GM13977 (cell line): Measurements from ENCODE around the gene KCNN1.

Experiments
- DNase-seq: peaks from one replicate; pipeline ENCODE4 v3.0.0; 2012; ENCODE audit warnings: low spot score
- in situ Hi-C: fragments of 300-500 bp; cut with MboI; formaldehyde crosslinking; loops from one replicate; pipeline ENCODE4 v1.12.0; 2022; ENCODE audit warnings: low sequenced_read_pairs, low pct_unique_long_range_greater_than_20kb, mixed read lengths, inconsistent platforms; ENCODE audit not compliant: unreplicated experiment
- TF ChIP-seq, protein P1 (sequence below): IDR thresholded peaks from 2 replicates; pipeline ENCODE4 v1.5.1; 2012; ENCODE audit warnings: mild to moderate bottlenecking, control low read depth; ENCODE audit not compliant: insufficient read depth; ENCODE audit errors: extremely low read depth, missing control alignments

The KCNN1 gene

GRCh38 chr19:17950310-17951156 lies 16.4 kb upstream of the KCNN1 start:
- peak; percentile 65 for DNase-seq
- in situ Hi-C loops = no loop called here
- TF ChIP-seq, protein P1, sequence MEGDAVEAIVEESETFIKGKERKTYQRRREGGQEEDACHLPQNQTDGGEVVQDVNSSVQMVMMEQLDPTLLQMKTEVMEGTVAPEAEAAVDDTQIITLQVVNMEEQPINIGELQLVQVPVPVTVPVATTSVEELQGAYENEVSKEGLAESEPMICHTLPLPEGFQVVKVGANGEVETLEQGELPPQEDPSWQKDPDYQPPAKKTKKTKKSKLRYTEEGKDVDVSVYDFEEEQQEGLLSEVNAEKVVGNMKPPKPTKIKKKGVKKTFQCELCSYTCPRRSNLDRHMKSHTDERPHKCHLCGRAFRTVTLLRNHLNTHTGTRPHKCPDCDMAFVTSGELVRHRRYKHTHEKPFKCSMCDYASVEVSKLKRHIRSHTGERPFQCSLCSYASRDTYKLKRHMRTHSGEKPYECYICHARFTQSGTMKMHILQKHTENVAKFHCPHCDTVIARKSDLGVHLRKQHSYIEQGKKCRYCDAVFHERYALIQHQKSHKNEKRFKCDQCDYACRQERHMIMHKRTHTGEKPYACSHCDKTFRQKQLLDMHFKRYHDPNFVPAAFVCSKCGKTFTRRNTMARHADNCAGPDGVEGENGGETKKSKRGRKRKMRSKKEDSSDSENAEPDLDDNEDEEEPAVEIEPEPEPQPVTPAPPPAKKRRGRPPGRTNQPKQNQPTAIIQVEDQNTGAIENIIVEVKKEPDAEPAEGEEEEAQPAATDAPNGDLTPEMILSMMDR = no peak

DNA sequence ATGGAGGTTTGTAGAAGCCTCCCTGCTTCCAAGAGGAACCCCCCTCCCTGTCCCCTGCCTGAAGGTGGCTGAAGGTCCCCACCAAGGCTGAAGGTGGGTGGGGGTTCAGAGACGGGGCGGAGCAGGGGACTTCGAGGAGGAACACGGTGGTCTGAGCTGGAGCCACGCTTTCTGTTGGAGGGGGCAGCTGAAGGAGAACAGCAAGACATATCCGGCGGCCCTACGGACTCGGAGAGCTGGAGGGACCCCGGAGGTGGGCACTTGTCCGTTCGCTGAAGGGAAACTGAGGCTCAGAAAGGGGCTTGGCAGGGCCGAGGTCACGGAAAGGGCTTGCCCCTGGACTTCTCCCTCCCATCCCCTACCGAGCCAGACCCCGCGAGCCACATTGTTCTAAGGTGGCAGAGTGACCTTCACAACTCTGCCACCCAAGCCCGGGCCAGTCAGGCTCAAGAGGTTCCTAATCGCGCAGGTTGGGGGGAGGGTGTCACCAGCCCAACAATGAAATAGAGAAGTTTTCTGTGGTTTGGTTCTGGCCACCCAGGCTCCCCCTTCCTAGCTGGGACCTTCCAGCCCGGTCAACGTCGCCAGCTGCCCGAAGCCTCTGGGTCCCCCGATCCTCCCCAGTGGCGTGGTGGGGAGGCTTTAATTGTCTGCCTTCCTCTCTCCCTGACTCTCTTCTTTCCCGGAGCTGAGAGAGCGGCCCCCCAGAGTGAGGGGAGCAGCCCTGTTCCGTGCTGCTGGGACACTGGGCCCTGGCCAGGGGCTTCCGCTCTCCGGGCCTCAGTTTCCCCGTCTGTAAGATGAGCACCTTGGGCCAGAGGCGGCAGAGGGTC lies 15.5 kb upstream of the KCNN1 start:
- TF ChIP-seq, protein P1 = no peak
- in situ Hi-C loops = no loop called here
- DNase-seq = peak; percentile 73

DNA sequence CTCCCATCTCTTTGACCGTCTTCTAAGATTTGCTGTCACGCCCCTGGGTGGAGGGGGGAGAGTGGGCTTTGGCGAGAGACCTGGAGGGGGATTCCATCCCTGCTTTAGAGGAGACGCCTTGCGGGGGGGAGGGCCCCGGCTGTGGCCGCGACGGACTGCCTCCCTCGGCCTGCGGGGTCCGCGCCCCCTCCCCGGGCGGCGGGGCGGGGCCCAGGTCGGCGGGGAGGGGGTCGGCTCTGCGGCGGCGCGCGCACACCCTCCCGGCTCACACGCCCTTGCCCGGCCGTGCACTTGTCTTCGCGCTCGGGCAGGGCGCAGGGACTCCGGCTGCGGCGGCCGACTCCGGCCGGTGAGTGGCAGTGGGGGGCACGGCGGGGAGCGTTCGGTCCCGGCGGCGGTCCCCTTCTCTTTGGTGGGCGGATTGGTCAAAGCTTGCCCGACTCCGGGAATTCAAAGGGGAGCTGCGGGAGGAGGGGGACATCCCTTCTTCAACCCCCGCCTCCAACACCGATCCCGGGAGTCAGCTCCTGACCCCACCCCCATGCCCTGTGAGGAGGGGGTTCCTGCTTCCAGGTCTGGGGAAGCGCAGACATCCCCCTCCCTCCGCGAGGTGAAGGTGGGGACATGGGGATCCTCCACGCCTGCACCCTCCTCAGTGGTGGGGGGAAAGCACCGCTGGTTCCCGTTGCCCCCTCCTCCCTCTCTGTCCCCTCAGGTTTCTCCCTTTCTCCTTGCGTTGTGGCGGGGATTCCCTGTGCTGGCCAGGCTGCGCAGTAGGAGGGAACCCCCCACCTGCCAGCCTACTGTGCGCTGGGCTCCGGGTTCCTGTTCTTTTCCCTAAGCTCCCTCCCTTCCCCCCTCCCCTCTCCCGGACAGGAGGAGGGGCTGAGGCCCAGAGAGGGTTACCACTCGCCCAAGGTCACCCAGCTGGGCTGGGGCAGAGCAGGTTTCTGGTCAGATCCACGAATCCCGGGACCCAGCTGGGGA lies 14.6 kb upstream of the KCNN1 start:
- DNase-seq = peak; percentile 72
- TF ChIP-seq, protein P1 = no peak
- in situ Hi-C loops = no loop called here

DNA sequence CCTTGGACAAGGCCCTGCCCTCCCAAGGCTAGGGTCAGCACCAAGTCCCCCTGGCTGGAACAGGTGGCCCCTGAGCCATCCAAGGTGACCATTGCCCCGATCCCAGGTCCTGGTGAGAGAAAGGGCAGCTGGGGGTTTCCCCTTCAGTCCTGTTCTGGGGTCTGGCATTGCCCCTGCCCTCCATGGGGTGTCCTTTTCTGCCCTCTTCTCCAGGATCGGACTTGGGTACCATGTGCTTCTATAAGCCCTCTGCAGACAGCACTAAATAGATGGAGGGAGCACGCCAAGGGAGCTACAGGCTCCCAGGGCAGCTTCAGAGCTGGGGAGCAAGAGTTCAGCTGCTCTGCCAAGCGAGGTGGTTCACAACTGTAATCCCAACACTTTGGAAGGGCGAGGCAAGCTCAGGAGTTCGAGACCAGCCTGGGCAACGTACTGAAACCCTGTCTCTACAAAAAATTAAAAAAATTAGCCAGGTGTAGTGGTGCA lies 13.5 kb upstream of the KCNN1 start:
- TF ChIP-seq, protein P1 = no peak
- no peak for DNase-seq
- in situ Hi-C loops = no loop called here

GRCh38 chr19:17953869-17954268 lies 13.0 kb upstream of the KCNN1 start:
- TF ChIP-seq, protein P1 = no peak
- in situ Hi-C loops = no loop called here
- DNase-seq = no peak
